Activated CD8-positive, alpha-beta T cell treated with anti-CD3 and anti-CD28 coated beads for 36 hours (primary cell): ENCODE measurements around the gene CYP4V2. TPM values are rescaled to one million over a fixed set of nuclear protein-coding genes. Genes with fewer than 3 reads are reported as not detected.
A peak's percentile ranks its signal among the peaks of the same experiment; 100 is the strongest.

Experiments
- ATAC-seq: fragments of 200-7000 bp; cut with Tn5 transposase; one replicate; pipeline ENCODE4 v1.10.0; 2021; ENCODE audit warnings: mild to moderate bottlenecking, moderate library complexity
- CTCF ChIA-PET: fragments of 350-600 bp; sonication (Branson Sonifier 250); formaldehyde crosslinking; loops from one replicate; lab custom pipeline; 2021; ENCODE audit warnings: antibody characterized with exemption; lab: Charles Lee
- POLR2A ChIA-PET: fragments of 350-600 bp; sonication (Branson Sonifier 250); formaldehyde crosslinking; loops from one replicate; lab custom pipeline; 2021; ENCODE audit warnings: antibody characterized with exemption; lab: Charles Lee
- DNase-seq: peaks from one replicate; pipeline ENCODE4 v3.0.0-alpha.2; 2020
- H3K27ac Mint-ChIP-seq: one replicate; pipeline ENCODE4 v1.8.0; 2021; ENCODE audit warnings: mild to moderate bottlenecking, mixed read lengths
- H3K27me3 Mint-ChIP-seq: one replicate; pipeline ENCODE4 v1.8.0; 2021; ENCODE audit warnings: mixed read lengths
- H3K36me3 Mint-ChIP-seq: one replicate; pipeline ENCODE4 v1.8.0; 2021; ENCODE audit warnings: low read depth, mixed read lengths
- H3K4me1 Mint-ChIP-seq: one replicate; pipeline ENCODE4 v1.8.0; 2021; ENCODE audit warnings: low read depth, mixed read lengths
- H3K4me3 Mint-ChIP-seq: one replicate; pipeline ENCODE4 v1.8.0; 2021; ENCODE audit warnings: mild to moderate bottlenecking, moderate library complexity, mixed read lengths
- H3K9me3 Mint-ChIP-seq: one replicate; pipeline ENCODE4 v1.8.0; 2021; ENCODE audit warnings: mixed read lengths
- intact Hi-C: fragments of 100-400 bp; cut with micrococcal nuclease; formaldehyde crosslinking; loops from one replicate; pipeline ENCODE4 v1.10.0; 2022
- total RNA-seq, 2 experiments: library from RNA; stranded (reverse); gene quantifications; one replicate each; pipeline ENCODE4 v1.2.3, GENCODE V29; 2021
- TF ChIP-seq, protein P1 (sequence below): fragments of 200-600 bp; IDR thresholded peaks from one replicate; pipeline ENCODE4 v1.8.0; 2022; ENCODE audit warnings: antibody characterized with exemption, mild to moderate bottlenecking

Gene CYP4V2
- total RNA-seq, 2 experiments from 2014 or later = 4.8 to 5.1 TPM

DNA sequence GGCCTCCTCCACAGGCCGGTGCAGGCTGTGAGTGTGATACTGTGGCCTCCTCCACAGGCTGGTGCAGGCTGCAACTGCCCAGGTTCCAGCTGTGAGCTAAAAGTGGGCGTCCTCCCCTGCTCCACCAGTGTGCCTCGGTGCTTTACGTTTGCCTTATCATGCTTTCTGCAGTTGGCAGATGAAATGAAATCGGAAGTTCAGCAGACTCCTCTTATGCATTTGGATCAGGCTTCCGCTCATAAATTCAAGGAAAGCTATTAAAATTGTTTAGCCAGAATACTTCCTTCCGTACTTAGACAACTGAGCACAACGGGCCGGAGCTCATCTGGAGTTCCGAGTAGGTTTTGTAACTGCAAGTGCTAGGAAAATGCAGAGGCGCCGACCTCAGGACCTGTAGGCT lies 12.0 kb downstream of the CYP4V2 start:
- ChIA-PET POLR2A (no interaction called here), CTCF (interaction anchor here (1.4 kb wide), 1 partner anchor 9 kb away, joined by 3 read pairs; no protein-coding TSS in a partner anchor)
- no peak overlapping the region for H3K27ac Mint-ChIP-seq
- TF ChIP-seq, protein P1, sequence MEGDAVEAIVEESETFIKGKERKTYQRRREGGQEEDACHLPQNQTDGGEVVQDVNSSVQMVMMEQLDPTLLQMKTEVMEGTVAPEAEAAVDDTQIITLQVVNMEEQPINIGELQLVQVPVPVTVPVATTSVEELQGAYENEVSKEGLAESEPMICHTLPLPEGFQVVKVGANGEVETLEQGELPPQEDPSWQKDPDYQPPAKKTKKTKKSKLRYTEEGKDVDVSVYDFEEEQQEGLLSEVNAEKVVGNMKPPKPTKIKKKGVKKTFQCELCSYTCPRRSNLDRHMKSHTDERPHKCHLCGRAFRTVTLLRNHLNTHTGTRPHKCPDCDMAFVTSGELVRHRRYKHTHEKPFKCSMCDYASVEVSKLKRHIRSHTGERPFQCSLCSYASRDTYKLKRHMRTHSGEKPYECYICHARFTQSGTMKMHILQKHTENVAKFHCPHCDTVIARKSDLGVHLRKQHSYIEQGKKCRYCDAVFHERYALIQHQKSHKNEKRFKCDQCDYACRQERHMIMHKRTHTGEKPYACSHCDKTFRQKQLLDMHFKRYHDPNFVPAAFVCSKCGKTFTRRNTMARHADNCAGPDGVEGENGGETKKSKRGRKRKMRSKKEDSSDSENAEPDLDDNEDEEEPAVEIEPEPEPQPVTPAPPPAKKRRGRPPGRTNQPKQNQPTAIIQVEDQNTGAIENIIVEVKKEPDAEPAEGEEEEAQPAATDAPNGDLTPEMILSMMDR = no peak
- no peaks in the 10 kb centered on the region for H3K27me3 Mint-ChIP-seq
- no peaks in the 10 kb centered on the region for H3K36me3 Mint-ChIP-seq
- no peaks in the 10 kb centered on the region for H3K9me3 Mint-ChIP-seq
- ATAC-seq (no peak), DNase-seq (no peak)
- intact Hi-C loops = no loop called here
- H3K4me1 Mint-ChIP-seq = peaks cover 11% of the 10 kb centered on the region
- peak overlapping the region; percentile 11 for H3K4me3 Mint-ChIP-seq

DNA sequence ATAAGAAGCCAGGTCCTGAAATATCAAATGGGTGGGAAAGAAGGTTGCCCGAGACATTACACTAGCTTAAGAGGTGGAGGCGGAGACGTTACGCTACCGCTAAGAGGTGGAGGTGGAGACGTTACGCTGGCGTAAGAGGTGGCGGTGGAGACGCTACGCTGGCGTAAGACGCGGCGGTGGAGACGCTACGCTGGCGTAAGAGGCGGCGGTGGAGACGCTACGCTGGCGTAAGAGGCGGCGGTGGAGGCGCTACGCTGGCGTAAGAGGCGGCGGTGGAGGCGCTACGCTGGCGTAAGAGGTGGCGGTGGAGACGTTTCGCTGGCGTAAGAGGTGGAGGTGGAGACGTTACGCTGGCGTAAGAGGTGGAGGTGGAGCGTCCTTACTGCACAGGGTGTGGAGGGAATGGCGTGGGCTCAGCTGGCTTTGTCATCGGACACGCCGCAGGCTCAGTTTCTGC lies 12.8 kb downstream of the CYP4V2 start:
- ChIA-PET POLR2A (no interaction called here), CTCF (interaction anchor here (1.4 kb wide), 1 partner anchor 10 kb away, joined by 3 read pairs; no protein-coding TSS in a partner anchor)
- DNase-seq (peak; percentile 33), ATAC-seq (peak; percentile 50)
- peak overlapping the region; percentile 42 for H3K27ac Mint-ChIP-seq
- no peaks in the 10 kb centered on the region for H3K9me3 Mint-ChIP-seq
- H3K4me1 Mint-ChIP-seq = peaks cover 11% of the 10 kb centered on the region
- TF ChIP-seq, protein P1 = no peak
- no peaks in the 10 kb centered on the region for H3K27me3 Mint-ChIP-seq
- peaks cover 6% of the 10 kb centered on the region for H3K36me3 Mint-ChIP-seq
- intact Hi-C loops = no loop called here
- H3K4me3 Mint-ChIP-seq = peak overlapping the region; percentile 40

DNA sequence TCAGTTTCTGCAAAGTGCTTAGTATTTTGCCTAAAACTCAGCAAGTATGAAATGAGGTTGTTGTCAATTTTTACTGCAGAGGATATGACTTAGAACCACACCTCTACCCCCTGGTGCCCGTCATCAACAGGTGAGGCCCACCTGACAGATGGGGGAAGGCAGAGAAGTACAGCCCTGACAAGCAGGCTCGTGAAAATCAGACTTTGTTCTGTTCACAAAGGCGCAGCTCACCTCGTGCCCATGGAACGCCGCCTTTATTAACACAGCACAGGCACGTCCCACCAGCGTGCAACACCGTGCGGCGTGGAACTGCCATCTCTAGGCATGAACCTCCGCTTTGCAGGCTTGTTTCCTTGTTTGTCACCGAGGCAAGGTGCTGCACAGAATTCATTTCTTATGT lies 13.3 kb downstream of the CYP4V2 start:
- Mint-ChIP-seq H3K27ac (peak overlapping the region; percentile 42), H3K27me3 (no peaks in the 10 kb centered on the region), H3K9me3 (peaks cover 3% of the 10 kb centered on the region), H3K36me3 (peaks cover 12% of the 10 kb centered on the region), H3K4me1 (peaks cover 11% of the 10 kb centered on the region), H3K4me3 (peak overlapping the region; percentile 40)
- no peak for ATAC-seq
- ChIA-PET POLR2A (no interaction called here), CTCF (no interaction called here)
- intact Hi-C loops = no loop called here
- no peak for DNase-seq
- TF ChIP-seq, protein P1 = no peak

DNA sequence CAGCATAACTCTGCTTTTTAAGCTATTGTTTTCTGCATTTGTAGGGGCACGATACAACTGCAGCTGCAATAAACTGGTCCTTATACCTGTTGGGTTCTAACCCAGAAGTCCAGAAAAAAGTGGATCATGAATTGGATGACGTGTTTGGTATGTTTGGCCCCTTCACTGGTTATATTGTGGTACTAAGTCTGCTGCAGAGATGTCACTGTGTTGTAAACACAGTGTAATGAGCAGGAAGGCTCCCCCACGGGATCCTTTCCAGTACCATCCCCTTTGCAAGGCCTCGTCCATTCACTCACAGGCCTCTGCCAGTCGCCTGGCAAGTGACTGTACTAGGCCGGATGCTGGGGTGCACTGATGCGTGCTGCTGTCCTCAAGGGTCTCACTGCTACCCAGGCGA lies 13.8 kb downstream of the CYP4V2 start:
- ATAC-seq = no peak
- POLR2A ChIA-PET = no interaction called here
- intact Hi-C loops = no loop called here
- H3K27ac Mint-ChIP-seq = no peak overlapping the region
- H3K4me1 Mint-ChIP-seq = peaks cover 11% of the 10 kb centered on the region
- no peak for DNase-seq
- TF ChIP-seq, protein P1 = no peak
- H3K27me3 Mint-ChIP-seq = no peaks in the 10 kb centered on the region
- H3K36me3 Mint-ChIP-seq = peaks cover 15% of the 10 kb centered on the region
- peaks cover 3% of the 10 kb centered on the region for H3K9me3 Mint-ChIP-seq
- no peak overlapping the region for H3K4me3 Mint-ChIP-seq
- CTCF ChIA-PET = no interaction called here

DNA sequence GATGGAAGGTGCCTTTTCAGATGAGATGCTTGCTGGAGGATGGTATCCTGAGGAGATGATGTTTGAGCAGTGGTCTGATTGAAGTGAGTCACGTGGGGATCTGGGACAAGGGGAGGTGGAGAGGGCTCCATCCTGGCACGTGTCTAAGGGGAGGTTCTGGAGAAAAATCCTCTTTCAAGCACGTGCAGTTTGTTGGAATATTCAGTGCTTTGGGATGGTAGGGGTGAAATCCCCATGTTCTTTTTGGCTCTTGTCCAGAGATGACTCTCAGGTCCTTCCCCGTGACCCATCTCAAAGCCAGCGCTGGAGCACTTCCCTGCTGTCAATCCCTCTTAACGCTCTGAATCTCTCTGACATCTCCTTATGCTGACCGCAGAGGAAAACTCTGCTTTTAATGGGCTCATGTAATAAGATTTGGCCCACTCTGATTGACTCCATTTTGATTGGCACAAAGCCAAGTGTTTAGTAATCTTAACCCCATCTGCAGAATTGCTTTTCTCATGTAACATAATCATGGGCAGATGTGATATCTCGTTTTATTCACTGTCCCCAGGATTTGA lies 25.2 kb downstream of the CYP4V2 start:
- Mint-ChIP-seq H3K27ac (no peak overlapping the region), H3K9me3 (no peaks in the 10 kb centered on the region), H3K4me1 (no peaks in the 10 kb centered on the region), H3K36me3 (peaks cover 5% of the 10 kb centered on the region), H3K4me3 (no peak overlapping the region), H3K27me3 (no peaks in the 10 kb centered on the region)
- CTCF ChIA-PET = no interaction called here
- intact Hi-C loops = no loop called here
- TF ChIP-seq, protein P1 = no peak
- POLR2A ChIA-PET = no interaction called here
- no peak for DNase-seq
- ATAC-seq = no peak
